ENCODE results near the gene FAM114A1.
A peak's percentile ranks its signal among the peaks of the same experiment; 100 is the strongest.

The FAM114A1 gene

DNA sequence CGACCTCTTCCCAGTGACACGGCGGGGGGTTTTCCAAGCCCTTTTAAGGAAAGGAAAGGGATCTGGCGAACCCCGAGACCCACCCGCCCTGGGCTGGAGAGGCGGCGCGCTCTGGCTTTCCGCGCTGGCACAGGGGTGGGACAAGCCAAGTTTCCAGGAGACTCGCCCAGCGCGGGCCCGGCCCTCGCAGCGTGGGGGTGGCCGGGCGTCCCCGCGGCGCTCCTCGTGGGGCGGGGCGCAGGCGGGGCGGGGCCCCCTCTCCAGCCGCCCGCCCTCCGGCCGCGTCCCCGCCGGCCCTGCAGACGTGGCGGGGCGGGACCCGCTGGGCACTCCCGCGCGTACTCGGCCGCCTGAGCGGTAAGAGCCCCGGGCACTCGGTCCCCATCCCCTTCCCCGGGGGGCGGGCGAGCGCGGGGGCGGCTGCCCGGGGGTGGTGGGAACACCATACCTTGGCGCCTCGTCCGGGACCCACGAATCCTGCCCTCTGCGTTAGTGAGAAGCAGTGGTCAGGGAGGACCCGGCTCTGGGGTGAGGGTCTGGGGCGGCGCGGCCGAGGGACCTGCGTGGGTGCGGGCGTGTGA, at the start of gene FAM114A1:
Gene FAM114A1 (plus strand): TSS at position 329 of the 581 bp plus-strand sequence. CDS start 10,273 bp downstream, outside the sequence.
- DNase-seq (ENCODE audit: low read depth in 2 of 2) = no peak

DNA sequence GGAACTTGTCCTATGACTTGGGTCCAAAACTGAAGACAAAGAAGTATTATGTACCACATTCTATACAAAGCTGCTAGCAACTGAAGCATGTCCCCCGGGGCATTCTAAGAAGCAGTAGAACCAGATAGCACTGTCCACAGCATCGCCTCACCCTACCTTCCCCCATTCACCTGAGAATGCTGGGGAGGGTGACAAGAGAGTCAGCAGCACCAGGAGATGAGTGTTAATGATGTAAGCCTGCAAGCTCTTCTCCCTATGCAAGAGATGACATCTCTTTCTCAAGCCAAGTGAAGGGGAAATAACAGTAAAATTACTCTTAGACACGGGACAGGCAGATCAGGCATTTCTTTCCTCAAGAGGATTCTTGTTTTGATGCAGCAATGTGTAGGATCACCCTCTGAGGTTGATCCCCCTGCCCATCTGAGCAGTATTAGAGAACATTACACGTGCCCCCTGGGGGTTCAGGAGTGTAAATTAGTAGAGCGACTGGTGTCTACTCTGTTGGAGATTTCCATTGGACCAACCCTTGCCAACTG, 49.1 kb upstream of the FAM114A1 start:
- DNase-seq (ENCODE audit: low read depth in 2 of 2) = no peak

DNA sequence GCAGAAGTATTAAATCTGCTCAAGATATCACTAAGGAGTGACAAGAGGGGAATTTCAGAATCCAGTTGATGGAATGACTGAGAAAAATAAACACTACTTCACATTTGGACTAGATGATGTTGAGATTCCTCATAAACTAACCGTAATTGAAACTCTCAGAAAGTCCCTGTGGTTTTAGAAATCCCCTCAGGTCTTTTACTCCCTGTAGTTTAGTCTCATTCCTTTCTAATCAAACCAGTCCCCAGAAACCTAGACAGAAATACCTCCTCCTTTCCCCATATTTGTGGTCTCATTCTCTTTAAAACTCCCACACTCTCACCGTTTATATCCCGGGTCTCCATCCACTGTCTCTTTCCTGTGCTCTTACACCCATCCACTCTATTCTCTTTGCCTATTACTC, 48.0 kb upstream of the FAM114A1 start:
- no peak for DNase-seq (ENCODE audit: low read depth in 2 of 2)

DNA sequence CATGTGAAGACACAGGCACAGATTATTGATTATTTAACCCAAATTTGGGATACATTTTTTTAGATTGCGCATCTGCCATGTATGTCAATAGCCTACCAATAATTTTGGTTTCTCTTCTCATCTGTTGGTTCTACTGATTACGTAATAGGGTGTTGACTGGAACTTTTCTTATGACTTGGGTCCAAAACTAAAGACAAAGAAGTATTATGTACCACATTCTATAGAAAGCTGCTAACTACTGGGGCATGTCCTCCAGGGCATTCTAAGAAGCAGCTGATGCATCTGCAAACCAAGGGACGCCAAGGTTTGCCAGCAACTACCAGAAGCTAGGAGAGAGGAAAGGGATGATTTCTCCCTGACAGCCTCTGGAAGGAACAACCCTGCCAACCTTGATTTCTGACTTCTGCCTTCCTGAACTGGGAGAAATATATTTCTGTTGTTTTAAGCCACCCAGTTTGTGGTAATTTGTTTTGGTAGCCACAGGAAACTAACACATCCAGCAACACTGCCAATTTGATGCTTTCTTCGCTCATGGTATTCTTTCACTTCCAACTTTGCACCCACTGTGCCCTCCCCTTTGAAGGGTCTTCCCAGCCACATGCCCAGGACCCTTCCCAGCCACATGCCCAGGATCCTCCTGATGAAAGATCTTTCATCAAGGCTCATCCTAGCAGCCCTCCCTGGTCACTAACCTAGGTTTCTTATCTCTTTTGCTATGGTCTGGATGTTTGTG, 47.1 kb upstream of the FAM114A1 start:
- DNase-seq (ENCODE audit: low read depth in 2 of 2) = no peak

DNA sequence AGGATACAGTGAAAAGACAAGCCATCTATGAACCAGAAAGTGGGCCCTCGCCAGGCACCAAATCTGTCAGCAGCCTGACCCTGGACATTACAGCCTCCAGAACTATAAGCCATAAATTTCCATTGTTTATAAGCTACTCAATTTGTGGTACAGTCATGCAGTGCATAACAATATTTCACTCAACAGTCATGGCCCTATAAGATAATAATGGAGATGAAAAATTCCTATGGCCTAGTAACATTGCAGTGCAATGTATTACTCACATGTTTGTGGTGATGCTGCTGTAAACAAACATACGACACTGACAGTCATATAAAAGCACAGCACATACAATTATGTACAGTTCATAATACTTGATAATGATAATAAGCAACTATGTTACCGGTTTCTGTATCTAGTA, 45.9 kb upstream of the FAM114A1 start:
- no peak for DNase-seq (ENCODE audit: low read depth in 2 of 2)

DNA sequence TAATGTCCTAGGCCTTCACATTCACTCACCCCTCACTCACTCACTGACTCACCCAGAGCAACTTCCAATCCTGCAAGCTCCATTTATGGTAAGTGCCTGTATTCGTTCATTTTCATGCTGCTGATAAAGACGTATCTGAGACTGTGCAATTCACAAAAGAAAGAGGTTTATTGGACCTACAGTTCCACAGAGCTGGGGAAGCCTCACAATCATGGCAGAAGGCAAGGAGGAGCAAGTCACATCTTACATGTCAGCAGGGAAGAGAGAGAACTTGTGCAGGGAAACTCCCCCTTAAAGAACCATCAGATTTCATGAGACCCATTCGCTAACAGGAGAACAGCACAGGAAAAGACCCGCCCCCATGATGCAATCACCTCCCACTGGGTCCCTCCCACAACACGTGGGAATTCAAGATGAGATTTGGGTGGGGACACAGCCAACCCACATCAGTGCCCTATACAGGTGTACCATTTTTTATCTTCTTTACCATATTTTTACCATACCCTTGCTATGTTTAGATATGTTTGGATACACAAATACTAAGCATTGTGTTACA, 44.8 kb upstream of the FAM114A1 start:
- no peak for DNase-seq (ENCODE audit: low read depth in 2 of 2)

DNA sequence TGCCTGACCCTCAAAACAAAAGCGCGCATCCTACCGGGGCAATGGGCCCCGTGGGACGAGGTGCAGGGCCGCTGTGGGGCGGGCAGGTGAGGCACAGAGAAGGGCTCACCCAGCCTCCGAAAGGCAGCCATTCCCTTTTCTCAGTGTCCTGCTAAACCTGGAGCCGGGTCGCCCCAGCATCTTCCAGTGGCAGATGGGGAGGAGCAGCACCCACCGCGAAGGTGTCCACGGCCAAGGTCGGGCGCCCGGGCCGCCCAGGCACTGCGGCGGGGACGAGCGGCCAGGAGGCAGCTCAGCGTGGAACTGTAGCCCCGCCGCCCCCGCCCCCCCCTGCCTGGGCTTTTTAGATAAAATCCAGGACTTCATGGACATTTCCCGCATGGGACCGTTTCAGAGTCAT, 43.8 kb upstream of the FAM114A1 start:
- DNase-seq (ENCODE audit: low read depth in 2 of 2) = no peak

DNA sequence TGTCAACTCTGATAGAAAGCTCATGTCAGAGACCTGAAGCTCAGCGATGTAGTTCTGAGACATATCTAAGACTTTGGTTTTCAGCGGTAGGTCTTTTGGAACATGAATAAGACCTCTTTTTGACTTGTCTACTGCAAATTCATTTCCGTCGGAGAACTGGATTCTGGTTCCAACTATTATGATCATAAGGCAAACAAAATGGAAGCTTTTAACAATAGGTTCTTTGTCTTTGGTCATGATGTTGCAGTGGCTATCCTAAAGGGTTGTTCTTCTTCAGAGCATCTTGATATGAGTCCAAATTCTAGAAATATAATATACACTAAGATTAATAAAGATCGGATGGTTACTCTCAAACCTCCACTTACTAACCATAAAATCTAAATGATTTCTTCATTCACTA, 38.4 kb upstream of the FAM114A1 start:
- no peak for DNase-seq (ENCODE audit: low read depth in 2 of 2)

DNA sequence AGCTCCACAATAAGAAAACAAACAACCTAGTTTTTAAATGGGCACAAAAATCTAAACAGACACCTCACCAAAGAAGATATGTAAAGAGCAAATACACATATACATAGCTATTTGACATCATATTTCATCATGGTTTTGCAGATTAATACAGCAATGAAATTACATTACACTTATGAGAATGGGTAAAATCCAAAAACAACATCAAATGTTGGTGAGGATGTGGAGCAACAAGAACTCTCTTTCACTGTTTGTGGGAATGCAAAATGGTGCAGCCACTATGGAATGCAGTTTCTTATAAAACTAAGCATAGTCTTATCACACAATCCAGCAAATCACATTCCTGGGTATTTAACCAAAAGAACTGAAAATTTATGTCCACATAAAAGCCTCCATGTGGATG, 36.0 kb upstream of the FAM114A1 start:
- no peak for DNase-seq (ENCODE audit: low read depth in 2 of 2)

DNA sequence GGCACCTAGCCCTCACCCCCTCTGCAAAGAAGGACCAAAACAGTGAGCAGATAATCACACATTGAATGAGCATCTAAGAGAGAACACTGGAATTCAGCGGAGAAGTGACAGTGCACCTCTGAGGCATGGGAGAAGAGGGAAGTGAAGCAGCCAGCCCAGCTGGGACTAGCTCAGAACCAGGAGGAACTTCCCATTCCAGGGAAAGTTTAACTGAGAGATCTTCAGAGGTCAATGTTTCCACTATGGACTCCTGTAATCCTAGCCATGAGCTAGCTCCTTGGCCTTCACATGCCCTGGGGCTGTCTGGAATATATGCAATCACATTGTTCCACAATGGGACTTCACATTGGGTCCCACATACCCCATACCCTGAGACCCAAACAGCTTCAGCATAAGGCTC, 35.4 kb upstream of the FAM114A1 start:
- no peak for DNase-seq (ENCODE audit: low read depth in 2 of 2)

DNA sequence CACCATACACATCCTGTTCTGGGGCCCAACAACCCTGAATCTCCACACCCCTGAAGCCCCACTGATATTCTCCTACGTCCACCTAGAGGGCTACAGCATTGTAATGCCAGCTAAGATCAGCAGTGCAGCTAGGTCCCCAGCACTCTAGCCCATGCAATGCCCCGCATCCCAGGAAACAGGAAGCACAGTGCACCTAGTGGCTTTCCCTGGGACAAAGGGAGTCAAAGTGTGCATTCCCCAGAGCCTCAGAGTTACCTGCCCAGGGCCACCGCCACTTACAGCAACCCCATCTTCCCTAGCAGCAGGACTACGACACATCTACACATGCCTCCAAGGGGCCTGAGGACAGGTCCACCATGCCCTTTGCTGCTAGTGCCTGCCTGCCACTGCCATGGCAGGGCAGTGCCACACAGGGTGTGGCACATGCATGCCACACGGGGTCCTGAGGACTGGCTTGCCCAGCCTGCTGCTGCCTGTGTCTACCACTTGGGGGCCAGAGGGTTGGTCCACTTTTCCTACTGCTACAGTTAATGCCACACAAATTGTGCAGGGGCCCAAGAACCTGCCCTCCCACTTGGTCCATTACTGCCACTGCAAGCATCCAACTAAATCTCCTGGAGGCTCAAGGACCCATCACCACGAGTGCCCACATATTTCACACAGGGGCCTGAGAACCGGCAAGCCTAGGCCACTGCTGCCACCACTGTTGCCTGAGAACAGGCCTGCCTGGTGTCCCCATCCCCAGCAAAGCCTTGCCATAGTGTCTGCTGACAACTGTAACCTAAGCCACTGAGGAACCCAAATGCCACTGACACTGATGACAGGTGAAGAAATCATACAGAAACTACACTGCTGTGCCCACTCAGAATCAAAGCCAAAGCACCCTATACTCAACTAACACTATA, 34.7 kb upstream of the FAM114A1 start:
- DNase-seq (ENCODE audit: low read depth in 2 of 2) = no peak

DNA sequence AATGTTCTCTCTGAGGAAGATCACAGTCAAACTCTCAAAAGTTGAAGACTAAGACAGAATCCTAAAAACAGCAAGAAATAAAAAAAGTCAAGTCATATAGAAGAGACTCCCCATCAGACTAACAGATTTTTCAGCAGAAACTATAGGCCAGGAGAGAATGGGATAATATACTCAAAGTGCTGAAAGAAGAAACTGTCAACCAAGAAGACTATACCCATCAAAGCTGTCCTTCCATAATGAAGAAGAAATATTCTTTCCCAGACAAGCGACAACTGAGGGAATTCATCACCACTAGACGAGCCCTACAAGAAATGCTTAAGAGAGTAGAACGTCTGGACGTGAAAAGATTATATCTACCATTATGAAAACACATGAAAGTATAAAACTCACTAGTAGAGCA, 33.0 kb upstream of the FAM114A1 start:
- no peak for DNase-seq (ENCODE audit: low read depth in 2 of 2)

DNA sequence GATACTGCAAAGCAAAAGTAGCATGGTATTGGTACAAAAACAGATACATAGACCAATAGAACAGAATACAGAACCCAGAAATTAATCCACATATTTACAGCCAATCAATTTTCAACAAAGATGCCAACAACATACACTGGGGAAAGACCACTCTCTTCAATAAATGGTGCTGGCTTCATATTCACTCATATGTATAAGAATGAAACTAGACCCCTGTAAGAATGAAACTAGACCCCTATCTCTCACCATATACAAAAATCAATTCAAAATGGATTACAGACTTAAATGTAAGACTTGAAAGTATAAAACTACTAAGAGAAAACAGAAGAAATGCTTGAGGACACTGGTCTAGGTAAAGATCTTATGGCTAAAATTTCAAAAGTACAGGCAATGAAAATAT, 30.3 kb upstream of the FAM114A1 start:
- DNase-seq (ENCODE audit: low read depth in 2 of 2) = no peak

DNA sequence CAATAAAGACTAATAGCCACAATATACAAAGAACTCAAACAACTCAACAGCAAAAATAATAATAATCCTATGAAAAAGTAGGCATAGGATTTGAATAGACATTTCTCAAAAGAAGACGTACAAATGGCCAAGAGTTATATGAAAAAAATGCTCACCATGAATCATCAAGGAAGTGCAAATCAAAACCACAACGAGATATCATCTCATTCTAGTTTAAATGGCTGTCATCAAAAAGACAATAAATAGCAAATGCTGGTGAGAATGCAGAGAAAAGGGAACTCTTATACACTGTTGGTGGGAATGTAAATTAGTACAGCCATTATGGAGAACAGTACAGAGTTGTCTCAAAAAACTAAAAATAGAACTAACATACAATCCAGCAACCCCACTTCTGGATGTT, 29.8 kb upstream of the FAM114A1 start:
- DNase-seq (ENCODE audit: low read depth in 2 of 2) = no peak

DNA sequence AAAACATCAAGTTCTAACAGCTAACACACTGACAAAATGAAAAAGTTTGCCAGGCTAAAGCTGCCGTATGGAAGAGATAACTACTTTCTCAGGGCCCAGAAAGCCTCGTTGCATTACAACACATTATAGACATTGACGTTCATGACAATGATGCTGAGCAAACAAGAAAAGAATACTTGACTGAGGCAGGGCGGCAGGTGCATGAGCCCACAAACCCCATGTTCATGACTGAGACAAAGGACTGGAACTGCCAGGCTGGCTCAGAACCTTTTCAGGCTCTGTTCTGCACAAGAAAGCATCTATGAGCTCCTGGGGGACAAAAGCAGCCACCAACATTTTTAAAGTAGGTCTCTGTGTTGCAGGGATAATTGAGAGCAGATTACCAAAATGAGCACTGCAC, 24.6 kb upstream of the FAM114A1 start:
- DNase-seq (ENCODE audit: low read depth in 2 of 2) = no peak

DNA sequence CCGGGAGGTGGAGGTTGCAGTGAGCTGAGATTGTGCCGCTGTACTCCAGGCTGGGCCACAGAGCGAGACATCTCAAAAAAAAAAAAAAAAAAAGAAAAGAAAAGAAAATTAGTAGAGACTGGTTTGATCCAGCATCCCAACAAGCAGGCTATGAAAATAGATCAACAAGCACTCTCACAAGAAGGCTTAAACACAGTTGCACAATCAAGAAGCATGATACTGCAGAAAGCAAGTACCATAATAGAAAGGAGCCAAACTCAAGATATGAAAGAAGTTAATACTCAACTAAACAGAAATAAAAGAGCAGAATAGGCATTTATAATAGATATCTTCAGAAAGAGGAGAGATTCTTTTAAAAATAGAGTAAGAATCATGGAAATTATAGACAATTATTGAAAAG, 21.6 kb upstream of the FAM114A1 start:
- DNase-seq (ENCODE audit: low read depth in 2 of 2) = no peak

DNA sequence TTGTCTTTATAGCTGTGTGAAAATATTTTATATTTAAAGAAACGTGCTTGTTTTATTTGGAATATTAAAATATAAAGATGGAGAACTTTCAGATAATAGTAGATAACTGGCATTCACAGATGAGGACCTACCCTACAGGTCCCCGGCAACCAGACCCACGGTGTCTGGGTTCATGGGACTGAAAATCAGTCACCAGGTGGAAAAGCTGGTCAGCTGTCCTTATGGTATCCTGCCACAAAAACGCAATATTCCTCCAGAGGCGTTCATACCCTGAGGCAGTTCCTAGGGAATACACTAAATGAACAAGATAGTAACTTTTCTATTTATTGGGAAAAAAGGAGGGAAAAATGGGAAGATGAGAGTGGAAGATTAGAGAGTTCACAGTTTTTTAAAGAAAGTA, 12.1 kb upstream of the FAM114A1 start:
- DNase-seq (ENCODE audit: low read depth in 2 of 2) = no peak

DNA sequence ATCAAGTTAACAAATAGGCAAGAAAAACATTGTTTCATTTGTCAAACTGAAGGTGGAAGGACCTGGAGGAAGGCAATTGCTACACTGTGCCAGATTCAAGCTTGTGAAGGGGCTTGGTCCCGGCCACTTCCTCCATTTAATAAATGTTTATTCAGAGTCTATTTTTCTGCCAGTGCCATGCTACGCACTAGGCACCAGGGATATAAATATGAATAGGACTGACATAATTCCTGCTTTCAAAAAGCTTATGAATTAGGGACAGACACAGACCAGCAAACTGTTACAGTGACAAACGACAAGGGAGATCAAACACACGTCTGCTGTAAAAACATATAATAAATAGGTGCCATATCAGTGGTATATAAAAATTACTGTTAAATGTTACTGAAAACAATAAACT, 11.6 kb upstream of the FAM114A1 start:
- no peak for DNase-seq (ENCODE audit: low read depth in 2 of 2)

DNA sequence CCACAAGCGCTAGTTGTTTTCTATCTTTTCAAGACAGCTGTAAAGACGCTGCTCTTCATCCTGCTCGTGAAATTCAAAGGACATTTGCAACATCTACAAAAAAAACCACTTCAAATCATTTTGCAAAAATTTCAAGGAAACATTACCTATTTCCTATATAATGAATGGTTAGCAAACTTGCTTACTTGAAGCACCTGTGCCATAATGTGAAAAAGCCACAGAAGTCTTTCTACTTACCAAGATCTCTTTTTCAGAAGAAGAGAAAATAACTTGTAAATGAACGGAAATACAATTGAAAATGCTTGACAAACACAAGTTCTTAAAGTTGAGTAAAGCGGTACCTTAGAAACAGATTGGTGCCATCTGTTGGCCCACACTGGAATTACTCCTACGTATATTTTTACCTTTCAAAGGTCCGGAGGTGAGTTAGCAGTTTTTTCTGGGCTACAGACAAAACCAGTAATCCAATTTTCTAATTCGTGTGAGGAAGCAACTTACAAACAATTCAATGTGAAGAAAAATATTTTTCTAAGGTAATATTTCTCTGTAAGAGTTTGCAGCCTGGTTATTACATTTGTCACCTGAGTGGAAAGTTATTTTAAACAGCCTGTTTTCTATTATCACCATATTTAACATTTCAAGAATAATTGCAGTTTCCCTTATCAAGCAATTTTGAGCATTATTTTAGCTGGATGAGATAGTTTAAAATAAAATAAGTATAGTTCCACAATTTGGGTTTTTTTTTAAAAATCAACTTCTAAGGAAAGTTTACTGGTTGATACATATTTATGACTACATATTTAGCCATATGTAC, 10.9 kb upstream of the FAM114A1 start, which contains the start of gene TLR6:
Gene TLR6 (minus strand): TSS at position 294 of the 814 bp plus-strand sequence. CDS start 27,344 bp downstream, outside the sequence.
- peak in 1 of 2 donors; percentile 40 for DNase-seq (ENCODE audit: low read depth in 2 of 2)

DNA sequence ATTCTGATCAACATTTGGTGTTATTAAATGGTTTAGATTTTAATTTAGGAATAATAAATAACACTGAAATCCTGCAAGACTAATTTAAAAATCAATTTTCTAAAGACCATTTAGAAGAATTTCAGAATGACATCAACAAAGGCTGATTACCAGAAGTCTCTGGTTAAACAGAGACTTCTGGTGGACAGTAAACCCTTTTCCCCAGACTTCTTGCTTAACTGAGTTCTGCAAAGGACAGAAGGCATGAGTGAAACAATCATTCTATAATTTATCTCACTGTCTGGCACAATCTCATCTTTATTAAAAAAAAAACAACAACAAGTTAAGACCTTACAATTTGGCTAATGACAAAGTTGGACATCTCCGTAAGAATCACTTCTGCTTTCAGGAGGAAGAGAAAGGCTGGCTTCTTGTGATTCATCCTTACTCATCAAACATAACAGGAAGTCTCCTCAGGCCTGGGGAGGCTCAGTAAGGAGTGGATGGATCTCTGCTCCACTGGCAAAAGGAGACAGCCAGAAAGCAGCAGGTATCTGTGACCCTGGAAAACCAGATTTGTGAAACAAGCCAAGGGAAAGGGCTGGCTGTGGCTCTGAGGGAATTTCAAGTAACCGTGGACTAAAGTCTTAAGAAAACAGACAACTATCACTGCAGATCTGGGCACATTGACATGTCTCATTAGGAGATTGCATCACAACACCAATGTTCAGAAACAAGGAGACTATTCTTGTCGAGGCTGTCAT, 10.1 kb upstream of the FAM114A1 start:
- DNase-seq (ENCODE audit: low read depth in 2 of 2) = no peak

DNA sequence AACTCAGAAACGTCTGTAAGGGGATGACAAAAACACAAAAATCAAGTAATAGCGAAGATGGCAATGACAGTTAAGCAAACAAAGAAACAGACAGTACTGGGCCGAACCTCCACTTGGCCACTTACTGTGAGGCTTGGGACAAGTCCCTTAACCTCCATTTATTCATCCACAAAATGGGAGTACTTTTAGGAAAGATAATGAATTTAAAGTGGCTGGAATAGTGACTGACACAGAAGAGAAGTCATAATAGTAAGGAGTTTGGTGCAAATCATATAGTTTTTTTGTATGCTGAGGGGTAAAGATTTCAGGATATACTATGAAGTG, 9.5 kb upstream of the FAM114A1 start:
- no peak for DNase-seq (ENCODE audit: low read depth in 2 of 2)

Data from stimulated activated CD8-positive, alpha-beta memory T cell treated with anti-CD3 and anti-CD28 coated beads, Interleukin-7, amount 100 ng/mL, for 1 hour (primary cell).